Coronary artery (tissue), 2 donors: ENCODE data around the gene TSFM.

ENCODE experiments used
- DNase-seq: peaks from one replicate; pipeline ENCODE4 v3.0.0-alpha.2; 2017; ENCODE audit warnings: low spot score
- H3K27ac ChIP-seq, 2 donors: fragments of 200-600 bp; sonication (generic); one replicate each; pipeline ENCODE4 v1.5.1; 2016 to 2019
- H3K4me3 ChIP-seq: fragments of 200-600 bp; sonication (generic); 2 replicates; pipeline ENCODE4 v1.5.1; 2016; ENCODE audit warnings: mild to moderate bottlenecking, moderate library complexity
- CTCF ChIP-seq: fragments of 200-600 bp; sonication (generic); IDR thresholded peaks from one replicate; pipeline ENCODE4 v1.5.1; 2019; ENCODE audit warnings: antibody characterized with exemption

TSFM gene

GRCh38 chr12:57810450-57810849 lies 27.9 kb downstream of the TSFM start:
- no peak overlapping the region for H3K4me3 ChIP-seq
- no peak for DNase-seq
- H3K27ac ChIP-seq, result no peak overlapping the region
- TF ChIP-seq CTCF, result no peak

DNA sequence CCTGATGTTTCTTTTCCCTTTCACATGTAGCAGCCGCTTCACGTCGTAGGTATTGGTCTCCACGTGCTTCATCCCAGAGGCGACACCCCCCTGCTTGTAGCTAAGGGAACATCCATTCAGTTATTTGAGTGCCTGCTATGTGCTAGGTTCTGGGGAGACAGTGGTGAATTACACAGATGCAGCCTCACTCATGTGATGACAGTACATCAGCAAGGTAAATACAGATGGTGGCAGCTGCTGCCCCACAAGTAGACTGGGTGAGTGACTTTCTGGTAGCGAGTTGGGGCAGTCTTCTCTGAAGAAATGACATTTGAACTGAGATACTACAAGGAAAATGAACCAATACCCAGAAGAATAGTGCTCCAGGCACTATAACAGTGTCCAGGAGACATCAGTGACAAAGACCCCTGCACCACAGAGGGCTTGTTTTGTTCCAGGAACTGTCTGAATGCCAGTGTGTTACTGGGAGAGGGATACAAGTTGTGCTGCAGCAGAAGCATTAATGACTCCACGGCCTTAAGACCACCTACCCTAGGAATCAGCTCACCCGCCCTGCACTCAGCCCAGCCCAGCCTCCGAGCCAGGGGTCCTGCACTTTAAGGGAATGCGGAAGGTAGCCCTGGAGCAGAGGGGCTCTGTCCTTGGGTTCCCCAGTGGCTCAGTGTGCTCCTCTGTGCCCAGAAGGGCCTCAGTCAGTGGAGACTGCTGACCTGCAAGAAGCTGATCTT lies 28.6 kb downstream of the TSFM start:
- no peak for DNase-seq
- Histone ChIP-seq H3K4me3 (no peak overlapping the region), H3K27ac (no peak overlapping the region)
- no peak for TF ChIP-seq CTCF

DNA sequence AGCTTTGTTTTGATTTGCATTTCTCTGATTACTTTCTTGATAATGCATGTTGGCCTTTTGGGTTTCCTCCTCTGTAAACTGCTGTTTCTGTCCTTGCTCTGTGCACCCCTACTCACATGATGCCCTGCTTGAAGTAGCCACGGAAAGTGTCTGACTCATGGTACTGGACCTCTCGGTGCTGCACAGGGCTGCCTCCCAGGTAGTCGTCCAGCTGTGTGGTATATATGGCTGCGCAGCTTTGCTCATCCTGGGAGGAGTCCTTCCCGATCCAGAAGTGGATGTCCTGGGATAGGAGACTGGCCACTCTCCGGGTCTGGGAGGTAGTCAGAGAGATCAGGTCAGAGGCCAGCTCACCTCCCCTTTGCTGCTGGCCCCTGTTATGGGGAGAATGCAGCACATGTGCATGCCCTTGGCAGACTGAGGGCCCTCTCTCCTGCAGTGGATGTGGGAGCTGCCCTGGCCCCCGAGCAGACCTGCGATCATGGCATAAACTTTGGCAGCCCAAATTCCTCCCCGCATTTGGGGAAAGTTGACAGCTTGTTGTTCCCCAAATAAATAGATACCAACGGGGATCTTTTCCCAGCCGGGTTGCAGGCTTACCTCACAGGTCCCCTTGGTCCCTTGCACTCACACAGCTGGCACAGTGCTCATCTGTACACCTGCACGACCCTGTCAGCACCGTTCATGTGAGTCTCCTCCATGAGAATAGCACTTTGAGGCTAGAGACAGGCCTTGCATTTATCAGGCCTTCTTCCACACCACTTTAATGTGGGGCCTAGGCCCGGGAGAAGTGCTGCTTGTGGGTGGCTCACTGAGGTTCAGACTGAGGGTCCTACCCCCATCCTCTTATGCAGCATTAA lies 30.8 kb downstream of the TSFM start:
- TF ChIP-seq CTCF, result no peak
- Histone ChIP-seq H3K4me3 (no peak overlapping the region), H3K27ac (no peak overlapping the region)
- peak; percentile 62 for DNase-seq

- peak; percentile 66 for DNase-seq
- no peak for TF ChIP-seq CTCF
Observed at GRCh38 chr12:57813971-57814772, 31.6 kb downstream of the TSFM start.

GRCh38 chr12:57815177-57816000 lies 32.8 kb downstream of the TSFM start:
- peak; percentile 68 for DNase-seq
- peak overlapping the region in 1 of 2 donors; percentile 64 for H3K27ac ChIP-seq
- H3K4me3 ChIP-seq, result no peak overlapping the region
- no peak for TF ChIP-seq CTCF

More at GRCh38 chr12:57813971-57814772, 31.6 kb downstream of the TSFM start:
- peak overlapping the region in 1 of 2 donors; percentile 44 for H3K27ac ChIP-seq
- no peak overlapping the region for H3K4me3 ChIP-seq
